B cell (primary cell): ENCODE measurements around the gene SAMD5.

Experiments
- CTCF ChIP-seq: fragments of 200-600 bp; IDR thresholded peaks from one replicate; pipeline ENCODE4 v1.8.0; 2022; ENCODE audit warnings: antibody characterized with exemption, mild to moderate bottlenecking
- EZH2 ChIP-seq: IDR thresholded peaks from 2 replicates; pipeline ENCODE4 v1.6.1; 2012; ENCODE audit warnings: borderline replicate concordance, low read depth, mild to moderate bottlenecking, moderate library complexity, low read length; ENCODE audit not compliant: insufficient read depth, poor library complexity, severe bottlenecking

- no peak for TF ChIP-seq CTCF
- no peak for TF ChIP-seq EZH2
These were observed 14.1 kb downstream of the SAMD5 start for GRCh38 chr6:147522597-147522996.
